PC-3 (cell line): Measurements from ENCODE around the gene TCAF1. TPM values are rescaled to one million over a fixed set of nuclear protein-coding genes. Genes with fewer than 3 reads are reported as not detected.

ENCODE experiments used
- ATAC-seq: fragments of 200-7000 bp; cut with Tn5 transposase; 2 replicates; pipeline ENCODE4 v1.9.1; 2020; ENCODE audit warnings: mild to moderate bottlenecking, moderate library complexity
- BruUV-seq: library from RNA; stranded (reverse); fragments of 400-500 nt; replicated peaks from 2 replicates; lab custom pipeline; 2021; lab: Mats Ljungman, UMichigan
- CTCF ChIA-PET: fragments of 300-600 bp; sonication (Branson Sonifier 250); formaldehyde crosslinking; loops from one replicate; lab custom pipeline; 2022; ENCODE audit warnings: antibody characterized with exemption; lab: Charles Lee
- POLR2A ChIA-PET: fragments of 300-600 bp; sonication (Branson Sonifier 250); formaldehyde crosslinking; loops from one replicate; lab custom pipeline; 2022; ENCODE audit warnings: antibody characterized with exemption; ENCODE audit not compliant: unreplicated experiment; lab: Charles Lee
- DNase-seq: peaks from one replicate; pipeline ENCODE4 v3.0.0-alpha.2; 2015
- H2AFZ ChIP-seq: fragments of 300-600 bp; sonication (generic); 2 replicates; pipeline ENCODE4 v1.6.0; 2016; ENCODE audit warnings: antibody characterized with exemption, low read length
- H3F3A ChIP-seq: fragments of 300-600 bp; sonication (generic); one replicate; pipeline ENCODE4 v1.6.0; 2017; ENCODE audit warnings: antibody characterized with exemption, low read length, control low read depth, mild to moderate bottlenecking; ENCODE audit not compliant: unreplicated experiment
- H3K27ac ChIP-seq: fragments of 300-600 bp; sonication (generic); 2 replicates; pipeline ENCODE4 v1.5.1; 2016; ENCODE audit warnings: mild to moderate bottlenecking, low read length
- H3K27me3 ChIP-seq: fragments of 300-600 bp; sonication (generic); 2 replicates; pipeline ENCODE4 v1.6.1; 2016; ENCODE audit warnings: low read length, mixed read lengths
- H3K36me3 ChIP-seq: fragments of 300-600 bp; sonication (generic); 2 replicates; pipeline ENCODE4 v1.6.1; 2016; ENCODE audit warnings: low read depth, mixed run types, low read length, mixed read lengths
- H3K4me1 ChIP-seq: fragments of 300-600 bp; sonication (generic); 2 replicates; pipeline ENCODE4 v1.5.1; 2016; ENCODE audit warnings: low read length; ENCODE audit not compliant: insufficient read depth
- H3K4me2 ChIP-seq: fragments of 300-600 bp; sonication (generic); 2 replicates; pipeline ENCODE4 v1.6.0; 2016; ENCODE audit warnings: low read length
- H3K4me3 ChIP-seq: fragments of 300-600 bp; sonication (generic); 2 replicates; pipeline ENCODE4 v1.5.1; 2016; ENCODE audit warnings: mild to moderate bottlenecking, low read length, mixed read lengths
- H3K79me2 ChIP-seq: fragments of 300-600 bp; sonication (generic); 2 replicates; pipeline ENCODE4 v1.6.1; 2017; ENCODE audit warnings: low read length, mixed read lengths
- H3K9ac ChIP-seq: fragments of 300-600 bp; sonication (generic); 2 replicates; pipeline ENCODE4 v1.6.0; 2016; ENCODE audit warnings: mild to moderate bottlenecking, low read length
- H3K9me2 ChIP-seq: fragments of 300-600 bp; sonication (generic); replicated peaks from 2 replicates; pipeline ENCODE4 v1.6.1; 2016; ENCODE audit warnings: mixed run types, low read length, mixed read lengths
- H3K9me3 ChIP-seq: fragments of 300-600 bp; sonication (generic); 2 replicates; pipeline ENCODE4 v1.6.1; 2016; ENCODE audit warnings: low read length, mixed read lengths
- H4K20me1 ChIP-seq: fragments of 300-600 bp; sonication (generic); 2 replicates; pipeline ENCODE4 v1.6.1; 2016; ENCODE audit warnings: low read length, mixed read lengths
- EZH2 ChIP-seq: fragments of 300-600 bp; sonication (generic); IDR thresholded peaks from one replicate; pipeline ENCODE4 v1.6.1; 2017; ENCODE audit warnings: antibody characterized with exemption, mild to moderate bottlenecking, low read length; ENCODE audit not compliant: unreplicated experiment
- EZH2phosphoT487 ChIP-seq: fragments of 300-600 bp; sonication (generic); IDR thresholded peaks from 2 replicates; pipeline ENCODE4 v1.6.1; 2018; ENCODE audit warnings: mild to moderate bottlenecking, antibody characterized with exemption, low read length, borderline replicate concordance
- intact Hi-C: fragments of 100-400 bp; cut with micrococcal nuclease; formaldehyde crosslinking; loops from 2 replicates; pipeline ENCODE4 v1.9.0; 2023
- total RNA-seq: library from RNA; depleted of rRNA; stranded (reverse); fragments of >200 nt; gene quantifications from 2 replicates; pipeline ENCODE4 v1.2.3, GENCODE V29; 2014
- TF ChIP-seq, protein P1 (sequence below): fragments of 300-600 bp; sonication (generic); conservative IDR thresholded peaks from 2 replicates; pipeline ENCODE4 v1.5.1; 2017; ENCODE audit warnings: antibody characterized with exemption, low read depth, mild to moderate bottlenecking, low read length

Gene TCAF1
- total RNA-seq, 1 experiment from 2014 or later: 12.4 TPM

DNA sequence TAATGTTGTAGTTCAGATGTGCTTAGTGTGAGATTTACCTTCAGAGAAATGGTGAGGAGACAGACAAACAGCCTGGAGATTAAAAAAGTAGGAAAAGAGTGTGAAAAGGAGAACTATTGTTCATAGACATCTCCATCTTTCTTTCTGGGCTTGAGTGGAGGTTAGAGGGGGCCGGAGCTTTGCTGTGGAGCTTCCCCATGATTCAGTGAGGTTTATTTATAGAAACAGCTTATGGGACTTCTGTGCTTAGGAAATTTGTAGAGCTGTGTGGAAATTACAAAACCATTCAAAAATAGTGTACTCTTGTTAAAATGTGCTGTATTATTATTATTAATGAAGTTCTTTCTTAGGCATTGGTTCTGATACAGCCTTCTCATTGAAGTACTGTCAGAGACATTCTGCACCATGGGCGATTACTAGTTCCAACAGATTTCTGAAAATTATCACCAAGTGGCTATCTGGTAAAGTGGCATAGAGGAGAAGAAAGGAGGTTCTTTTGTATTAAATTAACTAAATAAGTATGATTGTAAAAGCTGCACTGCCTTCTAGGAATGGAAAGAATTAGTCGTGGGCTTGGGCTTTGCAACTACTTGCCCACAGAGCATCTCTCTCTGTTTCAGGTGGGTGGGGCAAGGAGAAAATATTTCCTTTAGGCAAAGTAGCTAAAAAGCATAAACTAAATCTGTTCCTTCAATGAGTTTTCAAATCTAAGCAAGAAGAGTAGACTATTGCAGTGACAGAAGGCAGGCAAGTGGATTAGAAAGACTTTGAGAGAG, 8.7 kb upstream of the TCAF1 start:
- TF ChIP-seq EZH2: no peak
- TF ChIP-seq, protein P1, sequence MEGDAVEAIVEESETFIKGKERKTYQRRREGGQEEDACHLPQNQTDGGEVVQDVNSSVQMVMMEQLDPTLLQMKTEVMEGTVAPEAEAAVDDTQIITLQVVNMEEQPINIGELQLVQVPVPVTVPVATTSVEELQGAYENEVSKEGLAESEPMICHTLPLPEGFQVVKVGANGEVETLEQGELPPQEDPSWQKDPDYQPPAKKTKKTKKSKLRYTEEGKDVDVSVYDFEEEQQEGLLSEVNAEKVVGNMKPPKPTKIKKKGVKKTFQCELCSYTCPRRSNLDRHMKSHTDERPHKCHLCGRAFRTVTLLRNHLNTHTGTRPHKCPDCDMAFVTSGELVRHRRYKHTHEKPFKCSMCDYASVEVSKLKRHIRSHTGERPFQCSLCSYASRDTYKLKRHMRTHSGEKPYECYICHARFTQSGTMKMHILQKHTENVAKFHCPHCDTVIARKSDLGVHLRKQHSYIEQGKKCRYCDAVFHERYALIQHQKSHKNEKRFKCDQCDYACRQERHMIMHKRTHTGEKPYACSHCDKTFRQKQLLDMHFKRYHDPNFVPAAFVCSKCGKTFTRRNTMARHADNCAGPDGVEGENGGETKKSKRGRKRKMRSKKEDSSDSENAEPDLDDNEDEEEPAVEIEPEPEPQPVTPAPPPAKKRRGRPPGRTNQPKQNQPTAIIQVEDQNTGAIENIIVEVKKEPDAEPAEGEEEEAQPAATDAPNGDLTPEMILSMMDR: no peak
- TF ChIP-seq EZH2phosphoT487: no peak
- POLR2A ChIA-PET: no interaction called here
- no peaks in the 10 kb centered on the region for H3K9me2 ChIP-seq
- H3K27me3 ChIP-seq: peaks cover 11% of the 10 kb centered on the region; the same call in 1 of the 2 replicates
- no peaks in the 10 kb centered on the region for H3K9me3 ChIP-seq
- CTCF ChIA-PET: no interaction called here
- BruUV-seq: no TSS peak
- H3K27ac ChIP-seq: no peak overlapping the region
- DNase-seq (no peak), ATAC-seq (no peak)
- H4K20me1 ChIP-seq: no peaks in the 10 kb centered on the region
- no peak overlapping the region for H3K4me3 ChIP-seq
- no peak overlapping the region for H3K9ac ChIP-seq
- H3F3A ChIP-seq: no peaks in the 10 kb centered on the region
- H2AFZ ChIP-seq: no peak overlapping the region
- intact Hi-C loops: no loop called here
- H3K4me1 ChIP-seq: no peaks in the 10 kb centered on the region
- H3K79me2 ChIP-seq: no peaks in the 10 kb centered on the region
- no peaks in the 10 kb centered on the region for H3K36me3 ChIP-seq
- H3K4me2 ChIP-seq: no peak overlapping the region

DNA sequence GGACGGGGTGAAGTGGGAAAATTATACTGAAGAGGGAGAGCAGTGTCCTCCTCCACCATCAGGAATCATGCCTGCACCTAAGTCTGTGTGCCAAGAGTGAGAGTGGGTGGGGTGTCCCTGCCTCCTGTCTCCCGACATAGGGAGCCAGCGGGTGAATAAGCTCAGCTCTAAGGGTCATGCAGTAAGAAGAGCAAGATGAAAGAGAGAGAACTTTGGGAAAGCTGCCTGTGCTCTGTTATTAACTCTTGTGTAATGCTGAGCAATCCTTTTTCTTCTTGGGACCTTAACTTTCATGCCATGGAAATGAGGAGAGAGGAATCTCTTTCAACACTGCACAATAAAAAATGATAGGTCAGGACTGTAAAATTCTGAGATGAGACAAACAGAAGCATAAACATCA, 7.9 kb upstream of the TCAF1 start:
- ATAC-seq: no peak
- CTCF ChIA-PET: no interaction called here
- no peak for DNase-seq

More for the DNA sequence above, 7.9 kb upstream of the TCAF1 start:
- intact Hi-C loops: no loop called here
- H3F3A ChIP-seq: no peaks in the 10 kb centered on the region
- no peaks in the 10 kb centered on the region for H3K9me3 ChIP-seq
- H3K79me2 ChIP-seq: no peaks in the 10 kb centered on the region
- H3K4me1 ChIP-seq: no peaks in the 10 kb centered on the region
- no peaks in the 10 kb centered on the region for H3K9me2 ChIP-seq
- H2AFZ ChIP-seq: no peak overlapping the region
- H4K20me1 ChIP-seq: no peaks in the 10 kb centered on the region
- H3K36me3 ChIP-seq: no peaks in the 10 kb centered on the region
- BruUV-seq: no TSS peak
- H3K27ac ChIP-seq: no peak overlapping the region
- POLR2A ChIA-PET: no interaction called here
- TF ChIP-seq, protein P1: no peak
- TF ChIP-seq EZH2phosphoT487 (no peak), EZH2 (no peak)
- peaks cover 11% of the 10 kb centered on the region; the same call in 1 of the 2 replicates for H3K27me3 ChIP-seq
- H3K4me2 ChIP-seq: no peak overlapping the region
- no peak overlapping the region for H3K4me3 ChIP-seq
- no peak overlapping the region for H3K9ac ChIP-seq
